Vagina (tissue), 2 donors: ENCODE results near the gene KRT81.
"Not testable (repeated sequence)": the region's sequence is repeated elsewhere in the genome, so short reads cannot be mapped to it uniquely, and the experiment has no call there.

ENCODE experiments used
- CTCF ChIP-seq, 3 experiments: fragments of 450-650 bp in 2 of 3; fragments of 200-600 bp in 1 of 3; sonication (generic) in 1 of 3; IDR thresholded peaks; one replicate each; pipeline ENCODE4 v1.5.1; 2017 to 2019; ENCODE audit warnings: antibody characterized with exemption in 3 of 3, mild to moderate bottlenecking in 2 of 3, moderate library complexity in 2 of 3
- POLR2A ChIP-seq, 2 donors: fragments of 450-650 bp; IDR thresholded peaks; one replicate each; pipeline ENCODE4 v1.6.1; 2017; ENCODE audit warnings: antibody characterized with exemption in 2 of 2, mild to moderate bottlenecking in 2 of 2, moderate library complexity in 2 of 2
- POLR2AphosphoS5 ChIP-seq, 2 donors: sonication (generic); formaldehyde crosslinking; IDR thresholded peaks; one replicate each; pipeline ENCODE4 v1.9.0; 2017; ENCODE audit warnings: antibody characterized with exemption in 2 of 2, mild to moderate bottlenecking in 2 of 2, low read depth in 1 of 2; ENCODE audit not compliant: insufficient read depth in 1 of 2

- not testable (repeated sequence) for TF ChIP-seq POLR2AphosphoS5 (IDR thresholded peaks at IDR 0.05; ENCODE audit: insufficient read depth in 1 of 2, low read depth in 1 of 2); POLR2A (IDR thresholded peaks at IDR 0.05); CTCF (IDR thresholded peaks at IDR 0.05)
These were observed 24.4 kb upstream of the KRT81 start for GRCh38 chr12:52315721-52316120.
